GM10248 (cell line): ENCODE results near the gene RNF220.

Experiments
- CTCF ChIA-PET: fragments of 300-600 bp; sonication (Branson Sonifier 250); formaldehyde crosslinking; extraction: SDS; loops from one replicate; lab custom pipeline; 2021; ENCODE audit warnings: antibody characterized with exemption; lab: Yijun Ruan, JAX
- POLR2A ChIA-PET: fragments of 350-650 bp; sonication (Branson Sonifier 250); formaldehyde crosslinking; extraction: SDS; loops from one replicate; lab custom pipeline; 2020; ENCODE audit warnings: antibody characterized with exemption; lab: Yijun Ruan, JAX
- DNase-seq: peaks from one replicate; pipeline ENCODE4 v3.0.0; 2012; ENCODE audit errors: extremely low spot score
- CTCF ChIP-seq: IDR thresholded peaks from 2 replicates; pipeline ENCODE4 v1.5.1; 2012; ENCODE audit warnings: mild to moderate bottlenecking, low read depth; ENCODE audit errors: extremely low read depth, missing control alignments, control extremely low read depth

Gene RNF220

GRCh38 chr1:44606701-44607281 is 201.7 kb downstream of the RNF220 start:
- DNase-seq = no peak
- ChIA-PET CTCF (interaction anchor here (0.9 to 6.1 kb wide), 2 partner anchors 45 to 103 kb away, joined by 3 to 79 read pairs; no protein-coding TSS in a partner anchor), POLR2A (no interaction called here)
- TF ChIP-seq CTCF = no peak

GRCh38 chr1:44608141-44608540 is 203.1 kb downstream of the RNF220 start:
- POLR2A ChIA-PET = no interaction called here
- CTCF ChIA-PET = interaction anchor here (1.0 to 6.1 kb wide), 13 partner anchors 8 to 389 kb away, joined by 3 to 79 read pairs (median 4); no protein-coding TSS in a partner anchor
- peak; percentile 22 for TF ChIP-seq CTCF
- DNase-seq = no peak

GRCh38 chr1:44609412-44609767 is 204.3 kb downstream of the RNF220 start:
- POLR2A ChIA-PET = no interaction called here
- peak; percentile 67 for DNase-seq
- TF ChIP-seq CTCF = peak; percentile 42
- CTCF ChIA-PET = interaction anchor here (0.8 to 6.1 kb wide), 15 partner anchors 9 to 188 kb away, joined by 3 to 79 read pairs (median 4); partner anchors contain the start of gene ARMH1

GRCh38 chr1:44609768-44610526 is 204.9 kb downstream of the RNF220 start:
- no peak for DNase-seq
- CTCF ChIA-PET = interaction anchor here (0.8 to 6.1 kb wide), 14 partner anchors 9 to 188 kb away, joined by 3 to 79 read pairs (median 4); partner anchors contain the start of gene ARMH1

GRCh38 chr1:44610527-44611148 is 205.6 kb downstream of the RNF220 start:
- TF ChIP-seq CTCF = no peak
- DNase-seq = no peak
- ChIA-PET POLR2A (no interaction called here), CTCF (interaction anchor here (1.1 to 6.1 kb wide), 11 partner anchors 8 to 189 kb away, joined by 3 to 79 read pairs (median 4); partner anchors contain the start of gene ARMH1)

More at GRCh38 chr1:44609768-44610526, 204.9 kb downstream of the RNF220 start:
- TF ChIP-seq CTCF = no peak
- POLR2A ChIA-PET = no interaction called here

- no peak for DNase-seq
- POLR2A ChIA-PET = no interaction called here
- no peak for TF ChIP-seq CTCF
- CTCF ChIA-PET = interaction anchor here (0.9 to 6.1 kb wide), 7 partner anchors 11 to 40 kb away, joined by 3 to 79 read pairs (median 4); no protein-coding TSS in a partner anchor
Measured at GRCh38 chr1:44611419-44611818, 206.4 kb downstream of the RNF220 start.
